ENCODE results near the gene TPP1.

GRCh38 chr11:6640036-6640984 is 21.1 kb upstream of the TPP1 start:
- TF ChIP-seq CTCF (IDR thresholded peaks at IDR 0.05), result no peak
- TF ChIP-seq ZFX (IDR thresholded peaks at IDR 0.05; ENCODE audit: borderline replicate concordance), result no peak

Measured in 22Rv1 (cell line).